SK-N-SH treated with all-trans-retinoic acid at 6 μM for 48 hours (cell line): ENCODE data around the gene HEYL.

Experiments
- ARNTL ChIP-seq: fragments of 450-650 bp; formaldehyde crosslinking; IDR thresholded peaks from 2 replicates; pipeline ENCODE4 v1.5.0; 2020; ENCODE audit warnings: low read depth, mild to moderate bottlenecking, moderate library complexity, borderline replicate concordance
- CSDC2 ChIP-seq: fragments of 250-450 bp; sonication (Bioruptor Pico); IDR thresholded peaks from 2 replicates; pipeline ENCODE4 v1.5.0; 2020; ENCODE audit warnings: mild to moderate bottlenecking, moderate library complexity
- ISL1 ChIP-seq: fragments of 250-450 bp; sonication (Bioruptor Pico); IDR thresholded peaks from 2 replicates; pipeline ENCODE4 v2.1.2; 2022; ENCODE audit warnings: mild to moderate bottlenecking, moderate library complexity
- PATZ1 ChIP-seq: fragments of 250-450 bp; sonication (Bioruptor Pico); IDR thresholded peaks from 2 replicates; pipeline ENCODE4 v1.8.0; 2020; ENCODE audit warnings: mild to moderate bottlenecking, moderate library complexity, borderline replicate concordance
- RARB ChIP-seq: fragments of 250-450 bp; sonication (Bioruptor Pico); IDR thresholded peaks from 2 replicates; pipeline ENCODE4 v1.8.0; 2021; ENCODE audit warnings: mild to moderate bottlenecking, moderate library complexity
- SNAI2 ChIP-seq: fragments of 250-450 bp; sonication (Bioruptor Pico); IDR thresholded peaks from 2 replicates; pipeline ENCODE4 v1.5.0; 2020; ENCODE audit warnings: mild to moderate bottlenecking, moderate library complexity
- TOX ChIP-seq: fragments of 250-450 bp; sonication (Bioruptor Pico); IDR thresholded peaks from 2 replicates; pipeline ENCODE4 v1.8.0; 2021; ENCODE audit warnings: mild to moderate bottlenecking, moderate library complexity, borderline replicate concordance
- ZC3H10 ChIP-seq: fragments of 250-450 bp; sonication (Bioruptor Pico); IDR thresholded peaks from 2 replicates; pipeline ENCODE4 v1.5.1; 2021; ENCODE audit warnings: mild to moderate bottlenecking, moderate library complexity
- ZFP3 ChIP-seq: fragments of 250-450 bp; sonication (Bioruptor Pico); IDR thresholded peaks from 2 replicates; pipeline ENCODE4 v1.5.0; 2020; ENCODE audit warnings: mild to moderate bottlenecking, moderate library complexity
- ZFP30 ChIP-seq: fragments of 450-650 bp; formaldehyde crosslinking; IDR thresholded peaks from 2 replicates; pipeline ENCODE4 v1.5.0; 2022; ENCODE audit warnings: mild to moderate bottlenecking, moderate library complexity
- ZNF565 ChIP-seq: fragments of 450-650 bp; formaldehyde crosslinking; conservative IDR thresholded peaks from 2 replicates; pipeline ENCODE4 v1.5.0; 2020; ENCODE audit warnings: low read depth, mild to moderate bottlenecking, moderate library complexity
- ZNF8 ChIP-seq: fragments of 450-650 bp; formaldehyde crosslinking; IDR thresholded peaks from 2 replicates; pipeline ENCODE4 v1.5.0; 2020; ENCODE audit warnings: mild to moderate bottlenecking, moderate library complexity

GRCh38 chr1:39625009-39625408, 14.4 kb downstream of the HEYL start:
- TF ChIP-seq SNAI2 (no peak), ZFP30 (no peak), ARNTL (CRISPR knock-in tag) (no peak), ZFP3 (CRISPR knock-in tag) (no peak), TOX (CRISPR knock-in tag) (no peak), ISL1 (CRISPR knock-in tag) (no peak), ZC3H10 (CRISPR knock-in tag) (no peak), ZNF565 (no peak), CSDC2 (CRISPR knock-in tag) (no peak), RARB (no peak), ZNF8 (CRISPR knock-in tag) (no peak), PATZ1 (CRISPR knock-in tag) (no peak)
